ENCODE data around the gene PATZ1.
"Not testable (repeated sequence)": the region's sequence is repeated elsewhere in the genome, so short reads cannot be mapped to it uniquely, and the experiment has no call there.

PATZ1 gene

DNA sequence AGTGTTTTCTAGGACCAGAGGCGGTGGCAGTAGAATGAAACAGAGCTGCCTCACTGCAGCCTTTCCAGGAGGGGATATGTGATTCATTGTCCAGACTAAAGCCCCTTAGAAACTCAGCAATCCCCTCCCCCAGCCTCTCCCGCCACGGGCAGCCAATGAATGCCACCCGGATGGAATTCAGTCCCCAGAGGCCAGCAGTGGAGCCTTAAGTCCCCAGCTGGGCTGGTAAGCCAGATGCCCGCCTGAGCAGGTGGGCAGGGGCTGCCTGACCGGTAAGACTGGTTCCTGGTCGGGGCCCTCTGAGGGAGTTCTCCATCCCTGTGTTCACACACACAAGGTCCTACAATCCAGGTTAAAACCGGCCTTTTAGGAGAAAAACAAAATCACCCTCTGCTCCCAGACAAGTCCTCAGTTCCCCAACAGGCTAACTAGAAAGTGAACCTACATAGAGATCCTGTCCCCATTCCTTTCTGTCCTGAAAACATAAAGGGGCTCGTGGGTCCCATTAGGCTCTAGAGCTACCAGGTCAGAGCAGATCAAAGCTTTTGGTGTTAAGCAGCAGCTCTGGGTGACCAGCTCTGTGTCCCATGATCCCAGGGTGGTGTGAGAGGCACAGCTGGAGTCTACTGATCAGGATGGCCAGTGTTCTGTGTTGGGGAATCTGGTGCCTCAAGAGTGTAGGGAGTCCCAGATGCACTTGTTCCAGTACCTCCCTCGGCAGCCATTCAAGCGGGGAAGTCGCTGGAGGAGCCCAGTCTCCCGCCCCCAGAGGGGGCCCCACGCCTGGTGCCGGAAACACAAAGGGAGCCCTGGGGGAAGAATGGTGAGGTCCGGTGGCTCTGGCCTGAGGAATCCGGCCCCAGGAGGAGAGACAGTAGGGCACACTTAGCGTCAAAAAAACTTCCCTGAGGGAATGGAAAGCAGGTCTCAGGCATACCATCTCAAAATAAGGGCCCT lies 2.6 kb downstream of the PATZ1 start:
- no peak for DNase-seq (ENCODE audit: low spot score)

DNA sequence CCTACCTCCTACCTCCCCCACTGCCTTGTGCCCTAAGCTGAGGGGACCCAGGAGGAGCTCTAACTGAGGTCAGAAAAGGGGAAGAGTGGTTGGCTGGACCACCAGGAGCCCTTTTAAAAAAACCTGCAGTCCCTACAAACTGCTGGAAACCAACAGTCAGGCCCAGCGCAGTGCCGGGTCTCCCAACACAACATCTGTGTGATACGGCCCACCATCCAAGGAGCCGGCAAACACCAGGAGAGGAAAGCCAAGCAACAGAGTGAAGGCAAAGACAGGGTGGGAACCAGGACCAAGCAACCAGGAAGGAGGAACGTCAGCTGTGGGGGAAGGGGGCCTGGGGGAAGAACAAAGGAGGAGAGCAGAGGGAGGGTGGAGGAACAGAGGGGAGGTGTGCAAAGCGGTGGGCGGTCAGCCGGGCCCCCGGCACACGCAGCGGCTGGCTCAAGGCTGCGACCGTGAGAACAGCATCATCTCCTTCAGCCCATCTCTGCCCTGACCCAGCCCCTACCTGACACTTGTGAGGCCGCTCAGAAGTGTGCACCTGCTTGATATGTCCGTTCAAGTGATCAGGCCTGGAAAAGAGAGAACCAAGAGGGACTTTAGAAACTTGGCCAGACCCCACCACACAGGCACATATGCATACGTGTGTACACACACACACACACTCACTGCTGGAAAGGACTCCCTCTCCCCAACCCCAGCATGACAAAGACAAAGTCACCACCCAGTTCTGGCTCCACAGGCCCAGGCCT lies 3.6 kb downstream of the PATZ1 start:
- DNase-seq (ENCODE audit: low spot score) = no peak

DNA sequence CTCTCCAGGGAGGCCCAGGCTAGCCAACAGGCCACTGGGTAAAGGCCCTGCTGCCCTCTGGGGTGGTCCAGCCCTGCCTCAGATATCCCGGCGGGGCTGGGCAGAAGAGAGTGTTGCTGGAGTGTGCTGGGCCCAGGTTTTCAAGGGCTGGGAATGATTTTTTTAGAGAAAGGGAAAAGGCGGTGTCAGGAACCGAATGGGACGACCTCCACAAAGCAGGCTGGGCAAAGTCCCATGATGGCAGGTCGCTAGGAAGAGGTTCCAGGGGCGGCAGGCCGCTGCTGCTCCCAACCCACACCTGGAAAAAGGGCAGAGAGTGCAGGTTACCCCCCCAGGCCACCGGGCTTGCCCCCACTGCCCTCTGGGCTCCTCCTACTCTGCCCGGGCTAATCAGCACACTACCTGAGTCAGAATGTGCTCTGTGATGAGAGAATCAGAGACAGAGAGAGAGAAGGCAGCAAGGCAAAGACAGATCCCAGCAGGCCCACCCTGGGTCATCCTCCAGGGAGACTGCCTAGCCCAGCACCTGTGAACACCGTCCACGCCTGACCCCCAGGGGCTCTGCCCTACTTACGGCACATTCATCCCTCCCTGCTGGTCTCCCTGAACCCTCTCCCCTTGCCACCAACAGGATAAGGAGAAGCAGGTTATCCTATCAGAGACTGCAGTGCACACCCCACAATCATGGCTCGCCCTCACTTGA lies 4.6 kb downstream of the PATZ1 start:
- no peak for DNase-seq (ENCODE audit: low spot score)

DNA sequence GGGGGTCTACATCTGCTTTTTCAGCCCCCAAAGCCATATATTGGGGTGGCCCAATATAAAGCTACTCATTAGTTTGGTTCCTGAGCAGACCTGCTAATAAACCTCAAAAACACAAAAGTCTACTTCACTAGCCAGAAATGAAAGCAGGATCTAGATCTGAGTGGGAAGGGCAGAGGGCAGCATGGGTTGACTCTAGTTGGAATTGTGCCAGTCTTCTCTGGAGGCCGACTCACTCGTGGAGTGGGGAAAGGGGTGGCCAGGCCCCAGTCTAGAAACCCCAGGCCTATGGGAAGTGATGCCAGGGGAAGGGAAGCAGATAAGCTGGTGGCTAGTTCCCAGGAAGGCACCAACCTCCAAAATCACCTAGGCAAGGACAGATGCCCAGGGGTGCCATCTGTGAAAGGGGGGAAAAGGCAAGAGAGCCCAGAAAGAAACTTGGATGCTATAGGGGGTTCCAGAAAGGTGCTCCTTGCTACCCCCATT lies 5.3 kb downstream of the PATZ1 start:
- DNase-seq (ENCODE audit: low spot score) = no peak

DNA sequence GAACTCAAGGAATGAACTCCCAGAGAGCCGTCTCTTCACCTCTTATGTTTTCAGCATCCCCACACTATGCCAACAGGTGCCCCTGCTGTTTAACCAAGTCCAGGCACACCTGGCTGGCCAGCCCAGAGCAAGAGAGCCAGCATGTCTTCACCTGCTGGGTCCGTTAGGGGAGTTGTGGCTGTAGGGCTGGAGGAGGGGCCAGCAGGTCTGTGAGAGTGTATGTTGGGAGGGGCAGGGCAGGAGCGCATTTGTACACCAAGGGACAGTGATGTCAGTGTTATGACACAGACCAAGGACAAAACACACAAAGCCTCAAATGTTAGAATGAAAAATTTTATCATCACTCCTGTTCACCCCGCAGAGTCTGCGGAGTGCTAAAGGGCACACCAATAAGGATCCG lies 5.8 kb downstream of the PATZ1 start:
- DNase-seq (ENCODE audit: low spot score) = no peak

DNA sequence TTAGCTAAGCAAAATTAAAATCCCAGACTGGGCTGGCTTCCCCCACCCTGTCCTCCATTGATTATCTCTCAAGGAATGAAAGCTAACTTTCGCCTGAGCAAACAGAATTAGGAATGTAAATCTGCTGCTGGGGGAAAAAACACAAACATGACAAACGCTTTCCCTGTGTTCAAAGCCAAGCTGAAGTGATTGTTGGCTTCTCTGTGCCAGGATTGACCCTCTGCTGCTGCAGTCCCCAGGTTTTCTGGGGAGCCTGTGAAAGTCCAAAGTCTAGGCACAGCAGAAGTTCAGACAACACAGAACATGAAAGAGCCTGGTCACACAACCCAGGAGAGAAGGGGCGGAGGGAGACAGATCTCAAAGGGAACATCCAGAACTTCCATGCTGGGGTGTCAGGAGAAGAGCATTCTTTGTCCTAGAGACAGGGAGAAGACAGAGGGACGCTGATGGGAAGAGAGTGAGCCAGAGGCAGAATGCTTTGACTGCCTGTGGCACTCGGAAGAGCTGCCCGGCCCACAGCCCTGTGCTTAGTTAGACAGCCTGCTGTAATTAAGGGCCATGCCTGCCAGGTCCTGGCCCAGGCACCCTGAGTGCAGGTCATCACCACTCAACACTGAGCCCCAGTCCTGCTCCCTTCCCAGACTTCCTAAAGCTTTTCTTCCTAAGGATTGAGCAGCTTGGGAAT lies 6.9 kb downstream of the PATZ1 start:
- no peak for DNase-seq (ENCODE audit: low spot score)

DNA sequence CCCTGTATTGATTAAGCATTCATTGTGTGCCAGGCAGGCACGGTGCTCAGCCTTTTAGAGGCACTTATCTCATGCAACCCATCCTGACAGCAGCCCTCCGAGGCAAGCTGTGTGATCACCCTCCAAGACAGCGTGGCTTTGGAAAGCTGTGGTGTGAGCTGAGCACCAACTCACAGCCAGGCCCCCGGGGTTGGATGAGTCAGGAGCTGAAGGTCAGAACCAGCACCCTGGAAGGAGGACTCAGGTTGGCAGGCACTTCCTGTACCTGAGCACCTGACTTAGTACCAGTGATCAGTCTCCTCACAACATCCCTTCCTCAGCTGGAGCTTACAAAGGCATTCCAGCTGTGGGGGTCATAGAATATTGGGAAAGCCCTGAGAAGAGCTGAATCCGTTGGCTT lies 9.0 kb downstream of the PATZ1 start:
- no peak for DNase-seq (ENCODE audit: low spot score)

DNA sequence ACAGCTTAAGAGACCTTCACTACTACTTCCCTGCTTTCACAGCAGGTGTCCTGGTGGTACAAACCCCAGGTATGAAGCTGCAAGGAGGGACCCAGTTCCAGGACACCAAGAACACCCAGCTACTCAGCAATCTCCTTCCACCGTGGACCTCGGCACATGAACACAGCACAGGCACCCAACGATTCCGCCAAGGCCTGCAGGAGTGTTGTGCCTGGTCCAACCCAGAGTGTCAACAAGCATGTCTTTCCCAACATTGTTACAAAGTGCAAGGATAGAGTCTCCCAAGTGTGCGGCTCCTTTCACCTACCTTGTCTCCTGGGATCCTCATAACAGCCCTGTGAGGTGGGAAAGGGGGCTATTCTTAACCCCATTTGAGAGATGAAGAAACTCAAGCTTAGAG lies 11.8 kb downstream of the PATZ1 start:
- DNase-seq (ENCODE audit: low spot score) = no peak

DNA sequence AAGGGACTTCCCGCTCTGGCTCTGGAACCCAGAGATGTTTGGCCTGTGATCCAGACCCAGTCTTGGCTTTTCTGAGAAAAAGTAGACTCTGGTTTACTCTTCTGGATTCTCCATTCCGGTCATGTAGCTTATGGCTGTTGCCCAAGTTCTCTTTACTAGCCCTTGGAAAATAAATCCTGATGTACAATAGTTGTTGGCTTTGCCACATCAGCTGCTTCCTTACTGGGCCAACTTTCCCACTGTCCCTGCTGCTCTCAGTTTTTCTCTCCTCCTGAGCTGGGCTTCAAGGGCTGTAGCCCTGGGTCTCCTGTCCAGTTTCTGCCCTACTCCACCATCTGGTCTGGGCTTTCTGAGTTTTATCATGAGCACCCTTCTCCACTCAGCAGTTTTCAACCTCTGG lies 12.5 kb downstream of the PATZ1 start:
- DNase-seq (ENCODE audit: low spot score) = no peak

DNA sequence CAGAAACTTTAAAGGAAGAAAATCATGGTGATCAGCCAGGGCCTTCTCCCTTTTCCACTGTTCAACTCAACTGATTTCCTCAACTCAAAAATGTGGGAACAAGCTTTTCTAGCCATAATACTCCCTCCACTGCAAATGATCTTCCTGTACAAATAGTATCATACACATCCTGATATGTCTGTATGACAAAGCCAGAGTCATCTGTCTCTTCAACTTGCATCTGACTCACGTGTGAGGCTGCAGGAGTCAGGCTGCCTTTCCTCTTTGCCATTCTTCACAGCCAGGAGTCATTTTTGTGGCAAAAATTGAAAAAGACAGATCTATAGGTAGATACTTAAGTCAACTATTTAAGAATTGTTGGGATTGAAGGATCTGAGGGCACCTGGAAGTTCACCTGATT lies 13.3 kb downstream of the PATZ1 start:
- no peak for DNase-seq (ENCODE audit: low spot score)

DNA sequence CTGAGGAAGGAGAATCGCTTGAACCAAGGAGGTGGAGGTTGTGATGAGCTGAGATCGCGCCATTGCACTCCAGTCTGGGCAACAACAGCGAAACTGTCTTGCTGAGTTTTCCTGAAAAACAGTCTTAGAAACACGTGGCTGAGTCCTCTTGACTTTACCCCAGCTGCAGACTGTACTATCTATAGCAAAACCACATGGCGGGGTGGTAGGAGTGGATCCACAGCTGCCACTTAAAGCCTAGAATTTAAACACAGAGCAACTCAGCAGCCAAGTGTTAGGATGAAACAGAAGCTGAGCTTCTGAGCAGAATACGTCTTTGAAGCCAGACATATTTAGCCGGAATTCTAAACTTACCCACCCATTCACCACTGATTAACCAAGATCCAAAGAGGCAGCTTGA lies 14.1 kb downstream of the PATZ1 start:
- DNase-seq (ENCODE audit: low spot score) = no peak

DNA sequence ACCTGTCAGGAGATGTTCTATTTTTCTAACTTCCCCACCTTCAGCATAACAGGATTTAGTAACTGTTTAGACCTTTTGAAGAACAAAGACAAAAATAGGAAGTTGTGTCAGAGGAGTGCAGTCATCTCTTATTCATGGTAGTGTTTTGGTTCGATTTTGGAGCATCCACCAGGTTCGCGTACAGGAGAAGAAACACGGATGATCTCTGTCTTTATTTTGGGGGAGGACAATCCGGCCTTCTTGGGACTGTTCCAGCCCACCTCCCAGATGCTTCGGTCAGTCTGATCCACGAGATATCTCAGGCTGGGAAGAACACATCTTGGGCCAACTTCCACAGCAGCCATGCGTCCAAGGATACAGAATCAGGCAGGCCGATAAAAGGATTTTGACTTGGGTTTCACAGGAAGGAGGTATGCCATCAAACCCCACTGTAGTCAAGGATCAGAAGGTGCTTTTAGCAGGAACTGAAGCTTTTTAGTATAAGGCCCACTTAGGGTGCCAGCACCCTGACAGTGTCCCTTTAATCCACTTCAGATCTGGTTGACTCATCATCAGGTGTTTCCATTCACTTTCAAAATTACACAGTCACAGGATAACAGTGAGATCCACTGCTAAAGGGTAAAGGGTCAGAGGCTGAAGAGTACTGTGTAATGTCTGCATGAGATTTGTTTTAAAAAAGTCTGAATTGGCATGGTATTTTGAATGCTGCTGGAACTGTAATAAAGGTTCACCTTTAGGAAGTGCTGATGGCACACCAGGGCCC lies 16.5 kb downstream of the PATZ1 start:
- no peak for DNase-seq (ENCODE audit: low spot score)

DNA sequence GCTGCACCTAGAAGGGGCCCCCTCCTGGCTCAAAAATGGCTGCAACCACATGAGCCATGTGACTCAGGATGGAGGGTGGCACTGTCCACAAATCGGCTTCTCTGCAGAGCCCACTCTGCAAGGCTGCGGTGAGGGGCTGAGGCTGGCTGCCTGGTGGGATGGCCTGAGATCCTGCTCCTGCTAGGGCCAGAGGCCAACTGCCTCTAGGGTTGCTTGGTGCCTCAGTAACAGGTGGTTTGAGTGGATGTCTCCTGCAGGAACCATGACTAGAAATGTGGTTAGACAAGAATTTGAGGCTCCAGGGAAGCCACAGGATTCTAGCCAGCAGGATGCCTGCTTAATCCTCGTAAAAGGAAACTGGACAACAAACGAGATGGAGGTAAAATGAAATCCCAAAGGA lies 17.1 kb downstream of the PATZ1 start:
- no peak for DNase-seq (ENCODE audit: low spot score)

DNA sequence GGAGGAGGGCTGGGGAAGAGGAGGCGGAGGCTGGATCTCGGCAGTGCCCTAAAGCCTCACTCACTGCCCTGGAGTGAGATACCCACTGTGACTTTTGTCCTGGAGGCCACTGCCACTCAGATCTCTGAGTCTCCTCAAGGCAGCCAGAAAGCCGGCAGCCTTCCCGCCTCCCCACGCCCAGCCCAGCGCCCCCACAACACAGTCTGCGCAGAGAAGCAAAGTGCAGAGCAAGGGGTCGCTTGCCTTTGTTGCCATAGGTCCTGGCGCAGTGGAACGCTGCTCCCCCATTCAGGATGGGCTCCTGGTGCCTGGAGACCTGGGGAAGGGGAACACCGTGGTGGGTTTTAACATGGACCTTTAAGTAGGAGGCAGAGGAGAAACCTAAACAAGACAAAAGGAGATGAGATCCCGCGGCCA lies 17.6 kb downstream of the PATZ1 start:
- DNase-seq (ENCODE audit: low spot score) = no peak

DNA sequence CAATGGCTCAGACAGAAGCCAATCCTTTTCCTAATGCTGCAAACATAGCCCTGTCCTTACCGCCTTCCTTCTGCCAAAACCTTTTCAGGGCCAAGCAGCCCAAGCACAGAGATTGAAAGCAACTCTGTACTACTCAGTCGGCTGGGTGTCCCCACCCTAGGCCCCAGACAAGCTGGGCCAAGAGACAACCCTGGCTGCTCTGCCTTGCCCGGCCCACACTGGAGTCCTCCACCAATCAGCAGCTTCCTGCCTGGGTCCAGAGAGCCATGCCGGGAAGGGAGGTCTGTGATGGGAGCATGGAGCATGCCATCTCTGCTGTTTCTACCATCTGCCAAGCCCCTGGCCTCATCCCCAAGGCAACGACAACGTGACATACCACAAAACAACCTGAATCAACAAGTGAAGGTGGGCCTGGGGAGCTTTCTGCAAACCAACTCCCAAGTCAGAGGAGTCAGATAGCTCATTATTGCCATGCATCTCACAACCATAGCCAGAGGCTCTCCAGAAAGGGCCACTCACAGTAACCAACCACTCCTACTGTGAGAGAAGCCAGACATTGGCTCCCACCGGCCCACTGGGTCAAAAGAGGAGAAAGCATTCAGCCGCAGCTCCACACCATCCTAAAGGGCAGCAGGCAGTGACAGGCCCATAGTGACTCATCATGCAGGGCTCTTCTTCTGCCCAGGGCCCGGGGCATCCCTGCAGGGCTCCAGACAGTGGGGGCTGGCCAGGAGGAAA lies 18.2 kb downstream of the PATZ1 start:
- no peak for DNase-seq (ENCODE audit: low spot score)

DNA sequence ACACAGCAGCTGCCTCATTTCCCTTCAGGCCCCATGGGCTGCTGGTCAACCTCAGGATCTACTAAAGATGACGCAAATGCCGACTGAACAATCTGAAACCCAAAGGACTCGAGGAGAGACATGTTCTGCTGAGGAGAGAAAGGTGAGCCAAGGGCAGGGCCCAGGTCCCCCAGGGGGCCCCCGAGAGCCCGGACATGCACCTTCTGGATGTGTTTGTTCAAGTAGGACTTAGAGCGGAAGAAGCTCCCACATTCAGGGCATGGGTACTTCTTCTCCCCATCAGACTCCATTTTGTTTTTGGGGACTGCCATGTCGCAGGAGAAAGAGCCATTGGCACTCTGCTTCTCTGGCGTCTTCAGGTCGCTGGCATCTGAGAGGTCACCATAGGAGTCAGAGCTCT lies 19.3 kb downstream of the PATZ1 start:
- no peak for DNase-seq (ENCODE audit: low spot score)

DNA sequence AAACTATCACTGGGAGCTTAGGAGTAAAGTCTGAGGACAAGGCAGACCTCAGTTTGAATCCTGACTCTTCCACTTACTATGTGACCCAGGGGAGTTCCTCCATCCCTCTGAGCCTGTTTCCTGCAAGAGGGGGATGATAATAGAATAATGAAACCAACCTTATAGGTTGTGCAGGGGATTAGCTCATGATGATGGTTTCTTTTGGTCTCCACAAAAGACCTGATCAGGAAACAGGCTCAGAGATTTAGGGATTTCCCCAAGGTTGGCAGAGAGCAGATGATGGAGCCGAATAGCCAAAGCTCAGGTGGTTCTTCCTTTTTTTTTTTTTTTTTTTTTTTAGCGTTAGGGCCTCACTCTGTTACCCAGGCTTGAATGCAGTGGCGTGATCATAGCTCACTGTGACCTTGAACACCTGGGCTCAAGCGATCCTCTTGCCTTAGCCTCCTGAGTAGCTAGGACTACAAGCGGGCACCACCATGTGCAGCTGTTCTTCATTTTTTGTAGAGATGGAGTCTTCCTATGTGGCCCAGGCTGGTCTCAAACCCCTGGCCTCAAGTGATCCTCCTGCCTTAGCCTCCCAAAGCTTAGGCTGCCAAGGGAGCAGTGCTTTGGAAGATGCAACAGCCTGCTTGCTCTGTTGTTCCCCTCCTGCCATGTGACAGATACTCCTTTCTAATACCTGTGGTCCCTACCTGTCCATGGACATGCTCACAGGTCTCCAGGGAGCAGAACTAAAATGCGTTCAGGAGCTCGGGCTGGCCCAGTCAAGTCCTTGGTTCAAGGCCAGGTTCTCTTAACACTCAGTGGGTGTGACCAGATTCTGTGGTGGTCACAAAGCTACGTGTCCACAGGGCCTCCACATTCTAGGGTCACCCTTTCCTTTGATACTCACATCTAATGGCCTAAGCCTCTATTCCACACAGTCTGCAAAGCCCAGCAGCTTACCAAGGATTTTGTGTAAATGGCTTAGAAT lies 22.3 kb downstream of the PATZ1 start:
- DNase-seq (ENCODE audit: low spot score) = no peak

DNA sequence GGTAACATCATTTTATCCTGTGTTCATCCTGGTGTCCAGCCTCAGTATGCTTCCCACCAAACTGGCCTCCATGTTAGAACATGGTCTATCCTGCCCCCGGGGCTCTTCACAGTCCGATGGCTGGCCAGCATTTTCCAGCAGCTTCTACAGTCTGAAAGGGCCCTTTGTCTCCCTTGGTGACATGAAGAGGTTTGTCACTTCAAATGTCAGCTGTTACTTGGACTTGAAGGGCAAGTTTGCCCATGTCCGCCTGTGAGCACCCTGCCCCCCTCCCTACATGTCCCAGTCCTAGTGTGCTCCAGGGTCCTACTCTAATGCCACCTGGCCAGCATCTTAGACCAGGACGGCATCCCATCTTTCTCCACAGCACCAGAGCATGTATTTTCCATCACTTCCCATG lies 24.7 kb downstream of the PATZ1 start:
- no peak for DNase-seq (ENCODE audit: low spot score)

DNA sequence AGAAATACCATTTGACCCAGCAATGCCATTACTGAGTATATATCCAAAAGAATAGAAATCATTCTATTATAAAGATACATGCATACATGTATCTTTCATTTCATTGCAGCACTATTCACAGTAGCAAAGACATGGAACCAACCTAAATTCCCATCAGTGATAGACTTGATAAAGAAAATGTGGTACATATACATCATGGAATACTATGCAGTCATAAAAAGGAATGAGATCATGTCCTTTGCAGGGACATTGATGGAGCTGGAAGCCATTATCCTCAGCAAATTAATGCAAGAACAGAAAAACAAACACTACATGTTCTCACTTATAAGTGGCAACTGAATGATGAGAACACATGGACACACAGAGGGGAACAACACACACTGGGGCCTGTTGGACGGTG lies 31.9 kb downstream of the PATZ1 start:
- DNase-seq (ENCODE audit: low spot score) = not testable (repeated sequence)

Measured in CD4-positive, alpha-beta T cell treated with Interleukin-6 at 100 ng/mL for 8 hours (primary cell).